GM18499 (cell line): ENCODE data around the gene EARS2.
"Not testable (repeated sequence)": the region's sequence is repeated elsewhere in the genome, so short reads cannot be mapped to it uniquely, and the experiment has no call there.

Experiments
- ATAC-seq: cut with Tn5 transposase; IDR thresholded peaks from one replicate; pipeline ENCODE4 v1.9.1; 2021; ENCODE audit warnings: moderate number of reproducible peaks; ENCODE audit not compliant: insufficient read depth, unreplicated experiment

The EARS2 gene

DNA sequence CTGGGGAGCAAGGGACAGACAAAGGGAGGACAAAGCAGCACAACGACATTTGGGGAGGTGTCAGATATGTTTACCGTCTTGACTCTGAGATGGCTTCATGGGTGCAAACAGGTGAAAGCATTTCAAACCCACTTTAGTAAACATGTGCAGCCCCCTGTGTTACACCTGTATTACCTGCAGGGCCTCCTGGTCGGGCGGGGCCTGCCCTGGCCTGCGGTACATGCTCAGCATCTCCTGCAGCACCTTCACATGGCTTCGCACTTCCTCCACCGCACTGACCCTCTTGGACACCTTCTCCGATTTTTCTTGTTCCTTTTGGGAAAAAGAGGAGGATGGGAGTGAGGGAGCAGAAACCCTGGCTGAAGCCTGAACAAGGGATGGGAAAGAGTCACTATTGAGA lies 71.3 kb downstream of the EARS2 start:
- ATAC-seq: no peak

DNA sequence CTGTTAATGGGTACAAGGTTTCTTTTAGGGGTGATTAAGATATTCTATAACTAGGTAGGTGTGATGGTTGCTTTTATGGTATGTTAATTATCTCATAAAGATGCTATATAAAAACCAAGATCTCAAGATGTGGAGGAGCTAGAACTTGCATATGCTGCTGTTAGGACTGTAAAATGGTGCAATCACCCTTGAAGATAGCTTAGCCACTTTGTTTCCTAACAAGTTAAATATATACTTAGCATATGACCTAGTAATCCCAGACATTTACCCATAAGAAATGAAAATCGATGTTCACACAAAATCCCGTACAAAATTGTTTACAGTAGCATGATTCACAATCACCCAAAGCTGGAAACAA lies 71.9 kb downstream of the EARS2 start:
- ATAC-seq: no peak

DNA sequence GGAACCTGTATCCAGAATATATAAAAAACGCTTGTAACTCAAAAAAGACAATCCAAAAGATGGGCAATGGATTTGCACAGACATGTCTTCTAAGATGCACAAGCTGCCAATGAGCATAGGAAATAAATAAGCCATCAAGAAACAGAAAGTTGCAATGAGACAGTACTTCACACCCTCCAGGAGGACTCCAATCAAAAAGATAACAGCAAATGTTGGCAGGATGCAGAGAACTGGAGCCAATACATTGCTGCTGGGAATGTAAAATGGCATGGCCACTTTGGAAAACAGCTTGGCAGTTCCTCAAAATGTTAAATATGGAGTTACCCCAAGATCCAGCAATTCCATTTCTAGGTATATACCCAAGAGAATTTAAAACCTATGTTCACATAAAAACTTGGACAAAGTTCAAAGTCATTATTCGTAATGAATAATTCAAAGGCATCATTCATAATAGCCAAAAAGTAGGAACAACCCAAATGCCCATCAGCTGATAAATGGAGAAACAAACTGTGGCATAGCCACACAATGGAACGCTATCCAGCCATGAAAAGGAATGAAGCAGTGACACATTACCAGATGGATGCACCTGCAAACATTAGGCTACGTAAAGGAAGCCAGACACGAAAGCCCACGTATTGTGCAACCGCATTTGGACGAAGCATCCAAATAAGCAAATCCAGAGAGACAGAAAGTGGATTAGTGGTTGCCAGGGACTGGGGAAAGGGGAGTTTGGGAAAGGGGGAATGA lies 72.5 kb downstream of the EARS2 start:
- no peak for ATAC-seq

DNA sequence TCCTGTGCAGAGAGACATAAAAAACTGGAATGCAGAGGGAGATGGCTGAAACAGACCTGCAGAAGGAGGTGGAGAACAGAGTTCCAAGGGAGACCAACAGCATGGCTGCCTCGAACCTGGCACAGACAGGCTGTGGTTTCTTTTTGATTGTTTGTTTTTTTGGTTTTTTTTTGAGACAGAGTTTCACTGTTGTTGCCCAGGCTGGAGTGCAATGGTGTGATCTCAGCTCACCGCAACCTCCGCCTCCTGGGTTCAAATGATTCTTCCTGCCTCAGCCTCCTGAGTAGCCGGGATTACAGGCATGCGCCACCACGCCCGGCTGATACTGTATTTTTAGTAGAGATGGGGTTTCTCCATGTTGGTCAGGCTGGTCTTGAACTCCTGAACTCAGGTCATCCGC lies 73.7 kb downstream of the EARS2 start:
- not testable (repeated sequence) for ATAC-seq

DNA sequence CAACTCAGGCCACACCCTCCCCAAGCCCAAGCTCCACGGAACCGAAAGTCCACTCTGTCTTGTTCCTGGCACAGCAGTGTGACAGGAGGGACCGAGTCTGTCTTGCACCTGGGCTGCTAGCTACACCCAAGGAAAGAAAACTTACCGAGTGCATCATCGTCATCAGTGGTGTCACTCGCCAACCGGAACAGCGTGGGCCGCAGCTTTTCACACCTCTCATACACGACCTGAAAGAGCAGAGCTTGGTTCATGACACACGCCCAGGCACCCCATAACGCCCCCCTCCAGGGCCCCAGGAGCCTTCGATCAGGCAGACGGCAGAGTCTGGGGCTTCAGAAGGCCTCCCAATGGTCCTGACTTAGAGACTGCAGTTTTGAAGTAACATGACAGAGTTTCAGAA lies 74.4 kb downstream of the EARS2 start:
- no peak for ATAC-seq

DNA sequence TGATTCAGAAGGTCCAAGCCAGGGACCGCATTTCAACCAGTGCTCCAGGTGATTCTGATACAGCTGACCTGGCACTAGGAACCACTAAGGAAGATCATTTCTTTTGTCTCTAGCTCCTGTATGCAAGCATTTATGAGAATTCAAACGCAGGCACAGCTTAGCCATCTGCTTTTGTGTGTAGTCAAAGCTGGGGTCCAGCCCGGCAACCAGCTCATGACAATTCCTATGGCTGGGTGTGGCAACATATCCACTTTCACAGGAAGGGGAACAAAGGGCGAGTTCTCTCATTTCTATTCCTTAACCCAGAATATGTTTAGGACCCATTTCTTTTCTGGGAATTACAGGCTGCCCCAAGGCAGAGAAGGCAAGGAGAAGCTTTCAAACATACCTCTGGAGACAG lies 76.9 kb downstream of the EARS2 start:
- ATAC-seq: no peak

DNA sequence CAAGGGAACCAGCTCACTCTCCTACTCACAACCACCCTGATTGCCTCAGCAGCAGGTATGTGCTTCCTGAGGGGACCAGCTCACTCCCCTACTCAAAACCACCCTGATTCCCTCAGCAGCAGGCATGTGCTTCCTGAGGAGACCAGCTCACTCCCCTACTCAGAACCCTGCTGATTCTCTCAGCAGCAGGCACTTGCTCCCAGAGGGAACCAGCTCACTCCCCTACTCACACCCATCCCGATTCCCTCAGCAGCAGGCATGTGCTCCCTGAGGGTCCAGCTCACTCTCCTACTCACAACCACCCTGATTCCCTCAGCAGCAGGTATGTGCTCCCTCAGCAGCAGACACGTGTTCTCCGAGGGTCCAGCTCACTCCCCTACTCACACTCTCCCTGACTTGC lies 78.0 kb downstream of the EARS2 start:
- ATAC-seq: no peak

DNA sequence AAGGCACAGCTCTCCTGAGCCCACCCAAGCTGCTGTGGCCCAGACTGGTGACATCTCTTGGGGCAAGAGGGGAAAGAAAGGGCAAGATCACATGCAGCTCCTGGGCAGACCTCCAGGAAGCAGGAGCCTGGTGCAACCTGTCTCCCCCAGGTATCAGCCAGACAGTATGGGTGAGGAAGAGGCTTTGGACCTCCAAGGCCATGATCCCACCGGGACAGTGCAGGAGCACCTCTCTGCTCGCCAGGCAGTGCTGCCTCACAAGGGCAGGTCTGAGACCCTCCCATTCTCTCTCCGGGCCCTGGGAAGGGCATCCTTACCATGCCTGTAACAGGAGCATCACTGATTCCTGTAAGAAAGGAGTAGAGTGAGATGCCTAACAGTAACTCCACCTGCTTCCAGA lies 78.6 kb downstream of the EARS2 start:
- ATAC-seq: no peak

DNA sequence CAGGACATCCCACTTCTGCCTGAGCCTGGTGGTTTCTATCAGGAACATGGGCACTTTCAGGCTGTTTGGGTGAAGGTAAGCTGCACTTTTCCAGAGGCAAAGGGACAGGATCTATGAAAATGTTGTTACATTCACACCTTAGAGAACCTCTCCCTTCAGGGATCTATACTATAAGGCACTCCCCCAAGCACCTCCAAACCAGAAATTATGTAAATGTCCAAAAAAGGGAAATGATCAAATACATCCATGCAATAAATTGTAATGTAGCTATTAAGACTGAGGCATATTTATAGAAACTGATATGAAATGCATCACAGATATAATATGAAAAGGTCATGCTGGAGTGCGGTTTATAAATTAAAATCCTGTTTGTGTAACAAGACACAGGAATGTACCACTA lies 80.9 kb downstream of the EARS2 start:
- ATAC-seq: no peak
